ENCODE data around the gene RBM3. TPM values are rescaled to one million over a fixed set of nuclear protein-coding genes. Genes with fewer than 3 reads are reported as not detected.

Gene RBM3
- total and polyA plus RNA-seq, 2 donors (not counting 1 experiment from before 2014, with no cell fraction given): 52.7 to 464 TPM

GRCh38 chrX:48601741-48602394 lies 27.6 kb downstream of the RBM3 start:
- no peak overlapping the region for H2AFZ ChIP-seq (ENCODE audit: low read length)
- H3K79me2 ChIP-seq (ENCODE audit: control insufficient read depth, insufficient read depth, low read length): peaks cover 3% of the 10 kb centered on the region
- H3K9me3 ChIP-seq (ENCODE audit: control insufficient read depth, insufficient read depth, low read depth, low read length): no peaks in the 10 kb centered on the region
- no peak for DNase-seq (ENCODE audit: low read depth in 2 of 2)
- TF ChIP-seq CTCF (conservative IDR thresholded peaks at IDR 0.05 in 1 of 2, IDR thresholded peaks at IDR 0.05 in 1 of 2; ENCODE audit: low read depth in 1 of 2, low read length in 2 of 2): no peak
- no peak for TF ChIP-seq EZH2 (IDR thresholded peaks at IDR 0.05; ENCODE audit: low read length, missing control alignments)
- H3K27me3 ChIP-seq (ENCODE audit: control insufficient read depth, insufficient read depth, low read length): no peaks in the 10 kb centered on the region
- no peak overlapping the region for H3K27ac ChIP-seq (ENCODE audit: insufficient read depth, low read length)
- H3K4me3 ChIP-seq (replicated peaks in 1 of 4; ENCODE audit: control extremely low read depth in 1 of 4, insufficient read depth in 1 of 4, low read depth in 3 of 4, low read length in 4 of 4): no peak overlapping the region
- peaks cover 2% of the 10 kb centered on the region for H3K36me3 ChIP-seq (ENCODE audit: control insufficient read depth, insufficient read depth, low read length)
- H4K20me1 ChIP-seq (ENCODE audit: control insufficient read depth, extremely low read depth, insufficient read depth, low read length): no peaks in the 10 kb centered on the region
- H3K4me2 ChIP-seq (ENCODE audit: extremely low read depth, insufficient read depth, low read length): no peak overlapping the region
- no peak overlapping the region for H3K9ac ChIP-seq (ENCODE audit: insufficient read depth, low read length)
- H3K4me1 ChIP-seq (ENCODE audit: control insufficient read depth, extremely low read depth, insufficient read depth, low read length): no peaks in the 10 kb centered on the region

GRCh38 chrX:48604701-48605100 lies 30.4 kb downstream of the RBM3 start:
- Histone ChIP-seq H3K4me1 (ENCODE audit: control insufficient read depth, extremely low read depth, insufficient read depth, low read length) (no peaks in the 10 kb centered on the region), H3K27ac (ENCODE audit: insufficient read depth, low read length) (no peak overlapping the region), H3K36me3 (ENCODE audit: control insufficient read depth, insufficient read depth, low read length) (peaks cover 2% of the 10 kb centered on the region), H2AFZ (ENCODE audit: low read length) (no peak overlapping the region), H3K4me2 (ENCODE audit: extremely low read depth, insufficient read depth, low read length) (no peak overlapping the region), H3K9ac (ENCODE audit: insufficient read depth, low read length) (no peak overlapping the region), H3K27me3 (ENCODE audit: control insufficient read depth, insufficient read depth, low read length) (no peaks in the 10 kb centered on the region), H3K4me3 (replicated peaks in 1 of 4; ENCODE audit: control extremely low read depth in 1 of 4, insufficient read depth in 1 of 4, low read depth in 3 of 4, low read length in 4 of 4) (no peak overlapping the region), H3K79me2 (ENCODE audit: control insufficient read depth, insufficient read depth, low read length) (no peaks in the 10 kb centered on the region), H4K20me1 (ENCODE audit: control insufficient read depth, extremely low read depth, insufficient read depth, low read length) (no peaks in the 10 kb centered on the region), H3K9me3 (ENCODE audit: control insufficient read depth, insufficient read depth, low read depth, low read length) (no peaks in the 10 kb centered on the region)
- DNase-seq (ENCODE audit: low read depth in 2 of 2): no peak
- TF ChIP-seq EZH2 (IDR thresholded peaks at IDR 0.05; ENCODE audit: low read length, missing control alignments): no peak
- TF ChIP-seq CTCF (conservative IDR thresholded peaks at IDR 0.05 in 1 of 2, IDR thresholded peaks at IDR 0.05 in 1 of 2; ENCODE audit: low read depth in 1 of 2, low read length in 2 of 2): no peak

GRCh38 chrX:48606091-48606490 lies 31.8 kb downstream of the RBM3 start:
- no peaks in the 10 kb centered on the region for H4K20me1 ChIP-seq (ENCODE audit: control insufficient read depth, extremely low read depth, insufficient read depth, low read length)
- no peaks in the 10 kb centered on the region for H3K4me1 ChIP-seq (ENCODE audit: control insufficient read depth, extremely low read depth, insufficient read depth, low read length)
- H3K4me2 ChIP-seq (ENCODE audit: extremely low read depth, insufficient read depth, low read length): no peak overlapping the region
- DNase-seq (ENCODE audit: low read depth in 2 of 2): no peak
- TF ChIP-seq EZH2 (IDR thresholded peaks at IDR 0.05; ENCODE audit: low read length, missing control alignments): no peak
- TF ChIP-seq CTCF (conservative IDR thresholded peaks at IDR 0.05 in 1 of 2, IDR thresholded peaks at IDR 0.05 in 1 of 2; ENCODE audit: low read depth in 1 of 2, low read length in 2 of 2): no peak
- no peak overlapping the region for H3K9ac ChIP-seq (ENCODE audit: insufficient read depth, low read length)
- H3K4me3 ChIP-seq (replicated peaks in 1 of 4; ENCODE audit: control extremely low read depth in 1 of 4, insufficient read depth in 1 of 4, low read depth in 3 of 4, low read length in 4 of 4): no peak overlapping the region
- no peaks in the 10 kb centered on the region for H3K9me3 ChIP-seq (ENCODE audit: control insufficient read depth, insufficient read depth, low read depth, low read length)
- H3K36me3 ChIP-seq (ENCODE audit: control insufficient read depth, insufficient read depth, low read length): no peaks in the 10 kb centered on the region
- no peak overlapping the region for H3K27ac ChIP-seq (ENCODE audit: insufficient read depth, low read length)
- H3K27me3 ChIP-seq (ENCODE audit: control insufficient read depth, insufficient read depth, low read length): no peaks in the 10 kb centered on the region
- no peak overlapping the region for H2AFZ ChIP-seq (ENCODE audit: low read length)
- H3K79me2 ChIP-seq (ENCODE audit: control insufficient read depth, insufficient read depth, low read length): no peaks in the 10 kb centered on the region

All from fibroblast of lung (primary cell).